Measurements from ENCODE around the gene EPB41. TPM values are rescaled to one million over a fixed set of nuclear protein-coding genes. Genes with fewer than 3 reads are reported as not detected.

Gene EPB41
- total and polyA plus RNA-seq, 9 of the 15 experiments (the other 6 are each of a cell fraction or from before 2014, with no cell fraction given): 3.7 to 213 (median 141) TPM

DNA sequence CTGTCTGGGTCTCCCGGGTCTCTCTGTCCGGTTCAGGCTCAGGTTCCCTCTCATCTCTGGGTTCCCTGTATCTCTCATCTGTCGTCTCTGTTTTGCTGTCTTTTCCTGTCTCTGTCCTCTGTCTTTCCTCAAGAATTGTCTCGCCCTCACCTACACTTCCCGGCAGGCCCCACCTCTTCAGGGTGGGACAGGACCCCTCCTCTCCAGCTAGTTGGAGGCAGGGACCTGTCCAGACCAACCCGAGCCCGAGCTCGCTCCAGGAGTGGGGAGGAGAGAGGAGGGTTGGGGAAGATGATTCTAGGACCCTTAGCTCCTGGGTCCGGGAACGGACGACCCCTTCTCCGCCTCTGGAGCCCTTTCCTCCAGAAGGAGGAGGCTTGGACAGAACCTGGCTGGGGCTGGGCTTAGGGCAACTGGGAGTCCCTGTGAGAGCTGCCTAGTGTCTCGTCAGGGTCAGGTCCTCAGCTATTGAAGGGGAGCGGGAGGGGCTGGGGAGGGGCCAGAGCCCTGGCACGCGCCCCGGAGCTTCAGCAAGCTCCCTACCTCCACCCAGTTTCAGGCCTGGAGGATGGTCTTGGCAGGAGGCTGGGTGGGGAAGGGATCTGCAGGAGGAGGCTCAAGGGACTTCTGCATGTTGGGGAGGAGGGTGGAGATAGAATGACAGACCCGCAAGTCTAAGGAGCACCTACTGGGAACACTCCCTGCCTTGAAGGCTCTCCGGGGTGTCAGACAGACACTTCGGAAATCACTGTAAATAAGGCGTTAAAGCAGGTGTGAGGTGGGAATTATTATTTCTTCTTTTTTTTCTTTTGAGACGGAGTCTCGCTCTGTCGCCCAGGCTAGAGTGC, 26.3 kb upstream of the EPB41 start (continued):
- no peak for TF ChIP-seq ZHX1 (conservative IDR thresholded peaks at IDR 0.05; ENCODE audit: low read length)
- 0 out of 2 replicates have a peak, but pooled peaks have one; percentile 5 for TF ChIP-seq ZFX (CRISPR knock-in tag; IDR thresholded peaks at IDR 0.05)
- TF ChIP-seq TEAD4 (IDR thresholded peaks at IDR 0.05; ENCODE audit: low read length): no peak
- 0 out of 2 replicates have a peak, but pooled peaks have one; percentile 14 for TF ChIP-seq TEAD4 (CRISPR knock-in tag; IDR thresholded peaks at IDR 0.05; ENCODE audit: borderline replicate concordance)
- TF ChIP-seq TFAP4 (CRISPR knock-in tag; IDR thresholded peaks at IDR 0.05; ENCODE audit: borderline replicate concordance): peak; percentile 39; the same call in 1 of the 2 replicates
- no peak for TF ChIP-seq THAP7 (CRISPR knock-in tag; IDR thresholded peaks at IDR 0.05)
- no peak for TF ChIP-seq SP2 (IDR thresholded peaks at IDR 0.05; ENCODE audit: extremely low read depth, low read depth, low read length, poor library complexity, severe bottlenecking)
- no peak for TF ChIP-seq ZNF253 (CRISPR knock-in tag; conservative IDR thresholded peaks at IDR 0.05)
- TF ChIP-seq NBN (IDR thresholded peaks at IDR 0.05; ENCODE audit: low read depth): no peak
- no peak for TF ChIP-seq FOS (IDR thresholded peaks at IDR 0.05; ENCODE audit: extremely low read depth, insufficient read length)
- no peak for TF ChIP-seq HMGXB4 (CRISPR knock-in tag; IDR thresholded peaks at IDR 0.05)
- TF ChIP-seq SMC3 (conservative IDR thresholded peaks at IDR 0.05; ENCODE audit: insufficient read depth, low read depth, low read length): no peak
- TF ChIP-seq MIER1 (IDR thresholded peaks at IDR 0.05; ENCODE audit: low read depth): 0 out of 2 replicates have a peak, but pooled peaks have one; percentile 16
- no peak for TF ChIP-seq FOXJ2 (tag; IDR thresholded peaks at IDR 0.05)
- no peak for TF ChIP-seq ETV5 (CRISPR knock-in tag; IDR thresholded peaks at IDR 0.05; ENCODE audit: low read depth)
- TF ChIP-seq, protein P1, sequence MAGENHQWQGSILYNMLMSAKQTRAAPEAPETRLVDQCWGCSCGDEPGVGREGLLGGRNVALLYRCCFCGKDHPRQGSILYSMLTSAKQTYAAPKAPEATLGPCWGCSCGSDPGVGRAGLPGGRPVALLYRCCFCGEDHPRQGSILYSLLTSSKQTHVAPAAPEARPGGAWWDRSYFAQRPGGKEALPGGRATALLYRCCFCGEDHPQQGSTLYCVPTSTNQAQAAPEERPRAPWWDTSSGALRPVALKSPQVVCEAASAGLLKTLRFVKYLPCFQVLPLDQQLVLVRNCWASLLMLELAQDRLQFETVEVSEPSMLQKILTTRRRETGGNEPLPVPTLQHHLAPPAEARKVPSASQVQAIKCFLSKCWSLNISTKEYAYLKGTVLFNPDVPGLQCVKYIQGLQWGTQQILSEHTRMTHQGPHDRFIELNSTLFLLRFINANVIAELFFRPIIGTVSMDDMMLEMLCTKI (IDR thresholded peaks at IDR 0.05; ENCODE audit: partially characterized antibody): no peak
- TF ChIP-seq ETV1 (tag; conservative IDR thresholded peaks at IDR 0.05; ENCODE audit: low read depth): no peak
- no peak for TF ChIP-seq ZFP36 (IDR thresholded peaks at IDR 0.05; ENCODE audit: low read depth, low read length, partially characterized antibody)
- no peak for TF ChIP-seq HDAC6 (IDR thresholded peaks at IDR 0.05; ENCODE audit: low read depth, low read length)
- no peak for TF ChIP-seq ZNF224 (CRISPR knock-in tag; IDR thresholded peaks at IDR 0.05)
